Measurements from ENCODE around the gene HNRNPCL1. TPM values are rescaled to one million over a fixed set of nuclear protein-coding genes. Genes with fewer than 3 reads are reported as not detected.

HNRNPCL1 gene
- polyA plus RNA-seq, 1 of the 3 experiments (the other 2 are of a cell fraction): not detected

- Histone ChIP-seq H3K4me2 (peak overlapping the region; percentile 68), H3K4me1 (ENCODE audit: control insufficient read depth in 1 of 2, insufficient read depth in 2 of 2, low read depth in 1 of 2, low read length in 1 of 2) (no peaks in the 10 kb centered on the region), H3K27me3 (ENCODE audit: insufficient read depth) (no peaks in the 10 kb centered on the region), H2AFZ (ENCODE audit: low read depth) (0 out of 2 replicates have a peak overlapping the region, but pooled peaks have one; percentile 35), H3K9ac (peak overlapping the region; percentile 28; the same call in 1 of the 2 replicates), H3K4me3 (ENCODE audit: low read depth in 2 of 2, low read length in 1 of 2) (no peak overlapping the region), H3K36me3 (replicated peaks in 1 of 2; ENCODE audit: control insufficient read depth in 1 of 2, insufficient read depth in 2 of 2, low read length in 1 of 2) (no peaks in the 10 kb centered on the region), H3K27ac (ENCODE audit: low read depth in 2 of 2, low read length in 1 of 2) (peak overlapping the region in 1 of 2 experiments; percentile 20; a peak in 1 of 4 replicates), H3K79me2 (ENCODE audit: insufficient read depth) (no peaks in the 10 kb centered on the region), H3K9me2 (no peaks in the 10 kb centered on the region), H3K9me3 (no peaks in the 10 kb centered on the region), H4K20me1 (ENCODE audit: insufficient read depth) (no peaks in the 10 kb centered on the region), H3F3A (replicated peaks; ENCODE audit: insufficient read depth) (no peaks in the 10 kb centered on the region)
- TF ChIP-seq USF1 (IDR thresholded peaks at IDR 0.05; ENCODE audit: borderline replicate concordance, low read depth): no peak
- TF ChIP-seq RFX5 (IDR thresholded peaks at IDR 0.05; ENCODE audit: low read length): no peak
- TF ChIP-seq EP300 (IDR thresholded peaks at IDR 0.05; ENCODE audit: borderline replicate concordance in 1 of 2, low read depth in 1 of 2, low read length in 1 of 2): no peak
- TF ChIP-seq RCOR1 (IDR thresholded peaks at IDR 0.05; ENCODE audit: low read length): no peak
- TF ChIP-seq YY1 (IDR thresholded peaks at IDR 0.05; ENCODE audit: low read depth): no peak
- no peak for TF ChIP-seq TCF12 (IDR thresholded peaks at IDR 0.05)
- TF ChIP-seq, protein P1, sequence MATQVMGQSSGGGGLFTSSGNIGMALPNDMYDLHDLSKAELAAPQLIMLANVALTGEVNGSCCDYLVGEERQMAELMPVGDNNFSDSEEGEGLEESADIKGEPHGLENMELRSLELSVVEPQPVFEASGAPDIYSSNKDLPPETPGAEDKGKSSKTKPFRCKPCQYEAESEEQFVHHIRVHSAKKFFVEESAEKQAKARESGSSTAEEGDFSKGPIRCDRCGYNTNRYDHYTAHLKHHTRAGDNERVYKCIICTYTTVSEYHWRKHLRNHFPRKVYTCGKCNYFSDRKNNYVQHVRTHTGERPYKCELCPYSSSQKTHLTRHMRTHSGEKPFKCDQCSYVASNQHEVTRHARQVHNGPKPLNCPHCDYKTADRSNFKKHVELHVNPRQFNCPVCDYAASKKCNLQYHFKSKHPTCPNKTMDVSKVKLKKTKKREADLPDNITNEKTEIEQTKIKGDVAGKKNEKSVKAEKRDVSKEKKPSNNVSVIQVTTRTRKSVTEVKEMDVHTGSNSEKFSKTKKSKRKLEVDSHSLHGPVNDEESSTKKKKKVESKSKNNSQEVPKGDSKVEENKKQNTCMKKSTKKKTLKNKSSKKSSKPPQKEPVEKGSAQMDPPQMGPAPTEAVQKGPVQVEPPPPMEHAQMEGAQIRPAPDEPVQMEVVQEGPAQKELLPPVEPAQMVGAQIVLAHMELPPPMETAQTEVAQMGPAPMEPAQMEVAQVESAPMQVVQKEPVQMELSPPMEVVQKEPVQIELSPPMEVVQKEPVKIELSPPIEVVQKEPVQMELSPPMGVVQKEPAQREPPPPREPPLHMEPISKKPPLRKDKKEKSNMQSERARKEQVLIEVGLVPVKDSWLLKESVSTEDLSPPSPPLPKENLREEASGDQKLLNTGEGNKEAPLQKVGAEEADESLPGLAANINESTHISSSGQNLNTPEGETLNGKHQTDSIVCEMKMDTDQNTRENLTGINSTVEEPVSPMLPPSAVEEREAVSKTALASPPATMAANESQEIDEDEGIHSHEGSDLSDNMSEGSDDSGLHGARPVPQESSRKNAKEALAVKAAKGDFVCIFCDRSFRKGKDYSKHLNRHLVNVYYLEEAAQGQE (IDR thresholded peaks at IDR 0.05; ENCODE audit: low read depth, low read length): no peak
- TF ChIP-seq, protein P2, sequence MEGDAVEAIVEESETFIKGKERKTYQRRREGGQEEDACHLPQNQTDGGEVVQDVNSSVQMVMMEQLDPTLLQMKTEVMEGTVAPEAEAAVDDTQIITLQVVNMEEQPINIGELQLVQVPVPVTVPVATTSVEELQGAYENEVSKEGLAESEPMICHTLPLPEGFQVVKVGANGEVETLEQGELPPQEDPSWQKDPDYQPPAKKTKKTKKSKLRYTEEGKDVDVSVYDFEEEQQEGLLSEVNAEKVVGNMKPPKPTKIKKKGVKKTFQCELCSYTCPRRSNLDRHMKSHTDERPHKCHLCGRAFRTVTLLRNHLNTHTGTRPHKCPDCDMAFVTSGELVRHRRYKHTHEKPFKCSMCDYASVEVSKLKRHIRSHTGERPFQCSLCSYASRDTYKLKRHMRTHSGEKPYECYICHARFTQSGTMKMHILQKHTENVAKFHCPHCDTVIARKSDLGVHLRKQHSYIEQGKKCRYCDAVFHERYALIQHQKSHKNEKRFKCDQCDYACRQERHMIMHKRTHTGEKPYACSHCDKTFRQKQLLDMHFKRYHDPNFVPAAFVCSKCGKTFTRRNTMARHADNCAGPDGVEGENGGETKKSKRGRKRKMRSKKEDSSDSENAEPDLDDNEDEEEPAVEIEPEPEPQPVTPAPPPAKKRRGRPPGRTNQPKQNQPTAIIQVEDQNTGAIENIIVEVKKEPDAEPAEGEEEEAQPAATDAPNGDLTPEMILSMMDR (IDR thresholded peaks at IDR 0.05): no peak
- no peak for TF ChIP-seq NRF1 (IDR thresholded peaks at IDR 0.05; ENCODE audit: low read depth, low read length)
- WGBS (ENCODE audit: low lambda C conversion rate): 4% methylated on average over 2 of the region's 2 CpGs
- CTCF ChIA-PET: no interaction called here
- no peak for DNase-seq
- POLR2A ChIA-PET: no interaction called here
Measured at GRCh38 chr1:12811409-12811784, 37.1 kb downstream of the HNRNPCL1 start.

DNA sequence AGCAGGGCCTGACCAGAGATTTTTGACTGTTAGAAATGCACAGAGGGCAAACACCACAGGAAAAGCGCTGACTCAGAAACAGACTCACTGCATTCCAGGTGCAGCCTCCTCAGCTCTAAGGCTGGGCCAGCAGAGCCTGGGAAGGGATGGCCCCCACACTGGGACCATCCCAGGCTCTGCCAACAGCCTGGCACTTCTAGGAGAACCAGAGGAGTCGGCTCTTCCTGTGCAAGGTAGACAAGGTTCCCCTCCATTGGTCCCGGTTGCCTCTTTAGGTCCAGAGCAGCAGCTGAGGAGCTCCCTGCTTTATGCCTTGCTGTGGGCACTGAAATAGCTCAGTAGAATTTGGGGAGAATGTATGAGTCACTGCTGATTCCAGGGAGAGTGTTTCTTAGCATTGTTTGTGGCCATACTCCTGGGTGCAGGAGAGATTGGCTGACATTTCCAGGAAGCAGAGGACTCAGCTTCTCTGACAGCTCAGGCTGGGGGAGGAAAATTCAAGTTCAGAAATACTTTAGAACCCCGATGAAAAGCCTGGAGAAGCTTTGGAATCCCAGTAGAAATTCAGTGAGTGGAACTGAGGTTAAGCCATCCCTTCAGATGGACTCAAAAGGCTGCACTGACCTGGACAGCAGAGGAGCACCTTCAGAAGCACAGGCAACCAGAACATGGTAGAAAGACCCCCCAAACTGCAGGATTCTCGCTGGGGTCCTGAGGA is 37.7 kb downstream of the HNRNPCL1 start:
- peak overlapping the region; percentile 68 for H3K4me2 ChIP-seq

More for the DNA sequence above, 37.7 kb downstream of the HNRNPCL1 start:
- ChIA-PET POLR2A (no interaction called here), CTCF (no interaction called here)
- H3F3A ChIP-seq (replicated peaks; ENCODE audit: insufficient read depth): no peaks in the 10 kb centered on the region
- DNase-seq: no peak
- H3K4me3 ChIP-seq (ENCODE audit: low read depth in 2 of 2, low read length in 1 of 2): no peak overlapping the region
- no peaks in the 10 kb centered on the region for H3K4me1 ChIP-seq (ENCODE audit: control insufficient read depth in 1 of 2, insufficient read depth in 2 of 2, low read depth in 1 of 2, low read length in 1 of 2)
- no peaks in the 10 kb centered on the region for H3K79me2 ChIP-seq (ENCODE audit: insufficient read depth)
- no peaks in the 10 kb centered on the region for H3K36me3 ChIP-seq (replicated peaks in 1 of 2; ENCODE audit: control insufficient read depth in 1 of 2, insufficient read depth in 2 of 2, low read length in 1 of 2)
- no peaks in the 10 kb centered on the region for H3K9me2 ChIP-seq
- no peaks in the 10 kb centered on the region for H3K9me3 ChIP-seq
- TF ChIP-seq TEAD4 (IDR thresholded peaks at IDR 0.05; ENCODE audit: borderline replicate concordance, insufficient read depth) (peak; percentile 38), GABPA (IDR thresholded peaks at IDR 0.05; ENCODE audit: low read depth) (no peak), TCF12 (IDR thresholded peaks at IDR 0.05) (peak; percentile 46; the same call in 1 of the 2 replicates), FOSL2 (IDR thresholded peaks at IDR 0.05; ENCODE audit: borderline replicate concordance, low read depth) (peak; percentile 62; the same call in 1 of the 2 replicates), ZBTB33 (IDR thresholded peaks at IDR 0.05; ENCODE audit: borderline replicate concordance, low read depth) (no peak), JUND (IDR thresholded peaks at IDR 0.05) (peak; percentile 39), SIN3A (IDR thresholded peaks at IDR 0.05; ENCODE audit: borderline replicate concordance, low read depth, low read length) (no peak)
- peak overlapping the region; percentile 35; the same call in 1 of the 2 replicates for H2AFZ ChIP-seq (ENCODE audit: low read depth)
- WGBS (ENCODE audit: low lambda C conversion rate): 0% methylated on average over 1 of the region's 5 CpGs
- H4K20me1 ChIP-seq (ENCODE audit: insufficient read depth): no peaks in the 10 kb centered on the region
- H3K27ac ChIP-seq (ENCODE audit: low read depth in 2 of 2, low read length in 1 of 2): peak overlapping the region in 1 of 2 experiments; percentile 24; a peak in 1 of 4 replicates
- peak overlapping the region; percentile 28; the same call in 1 of the 2 replicates for H3K9ac ChIP-seq
- no peaks in the 10 kb centered on the region for H3K27me3 ChIP-seq (ENCODE audit: insufficient read depth)
